GM12892 (cell line): Measurements from ENCODE around the gene NACA2.

Source experiments
- POLR2A ChIP-seq: IDR thresholded peaks from 2 replicates; pipeline ENCODE4 v1.6.1; 2011; ENCODE audit warnings: low read depth, low read length, control low read depth
- TAF1 ChIP-seq: IDR thresholded peaks from 2 replicates; pipeline ENCODE4 v1.6.1; 2011; ENCODE audit warnings: low read depth, mild to moderate bottlenecking, control low read depth, low read length, borderline replicate concordance

GRCh38 chr17:61545335-61545938, 45.6 kb downstream of the NACA2 start:
- TF ChIP-seq POLR2A (no peak), TAF1 (no peak)
